Colon (tissue), 2 donors: ENCODE results near the gene TMEM165.
A peak's percentile ranks its signal among the peaks of the same experiment; 100 is the strongest.

ENCODE experiments used
- FAIRE-seq: peaks from 2 replicates; lab custom pipeline; 2012; peaks lifted over from hg19 to GRCh38; lab: Jason Lieb, UNC
- donor health status: control.
- donor health status: control.

Gene TMEM165

GRCh38 chr4:55367084-55367722, 28.6 kb upstream of the TMEM165 start:
- no peak for FAIRE-seq

GRCh38 chr4:55369968-55370367, 25.8 kb upstream of the TMEM165 start:
- no peak for FAIRE-seq

- FAIRE-seq, result no peak
These were observed 23.5 kb upstream of the TMEM165 start for GRCh38 chr4:55372259-55372658.

- FAIRE-seq, result no peak
These were observed 22.3 kb upstream of the TMEM165 start for GRCh38 chr4:55373461-55373860.

- FAIRE-seq, result no peak
These were observed 19.1 kb upstream of the TMEM165 start for GRCh38 chr4:55376698-55377097.

- FAIRE-seq, result no peak
These were observed 16.9 kb upstream of the TMEM165 start for GRCh38 chr4:55378617-55379467.

- no peak for FAIRE-seq
These were observed 15.2 kb upstream of the TMEM165 start for GRCh38 chr4:55380576-55380975.

- no peak for FAIRE-seq
These were observed 14.3 kb upstream of the TMEM165 start for GRCh38 chr4:55381502-55381901.

- FAIRE-seq, result peak; percentile 14
These were observed 13.2 kb upstream of the TMEM165 start for GRCh38 chr4:55382488-55383003.

GRCh38 chr4:55385201-55385649, 10.5 kb upstream of the TMEM165 start:
- FAIRE-seq, result no peak

- no peak for FAIRE-seq
These were observed 9.7 kb upstream of the TMEM165 start for GRCh38 chr4:55386073-55386472.

- FAIRE-seq, result no peak
These were observed 8.9 kb upstream of the TMEM165 start for GRCh38 chr4:55386840-55387239.

GRCh38 chr4:55393461-55394320, 2.1 kb upstream of the TMEM165 start:
- FAIRE-seq, result no peak

- FAIRE-seq, result no peak
These were observed 584 bp upstream of the TMEM165 start for GRCh38 chr4:55395218-55395528.

- no peak for FAIRE-seq
These were observed 760 bp downstream of the TMEM165 start for GRCh38 chr4:55396308-55397125.

GRCh38 chr4:55397126-55397436, 1.3 kb downstream of the TMEM165 start:
- FAIRE-seq, result no peak

GRCh38 chr4:55397520-55398321, 2.0 kb downstream of the TMEM165 start:
- no peak for FAIRE-seq

- no peak for FAIRE-seq
These were observed 2.7 kb downstream of the TMEM165 start for GRCh38 chr4:55398461-55398860.

GRCh38 chr4:55398966-55399365, 3.2 kb downstream of the TMEM165 start:
- no peak for FAIRE-seq

GRCh38 chr4:55399581-55399980, 3.8 kb downstream of the TMEM165 start:
- FAIRE-seq, result no peak

- no peak for FAIRE-seq
These were observed 9.3 kb downstream of the TMEM165 start for GRCh38 chr4:55405073-55405472.
